Measurements from ENCODE around the gene KCNH1.

- TF ChIP-seq, protein P1, sequence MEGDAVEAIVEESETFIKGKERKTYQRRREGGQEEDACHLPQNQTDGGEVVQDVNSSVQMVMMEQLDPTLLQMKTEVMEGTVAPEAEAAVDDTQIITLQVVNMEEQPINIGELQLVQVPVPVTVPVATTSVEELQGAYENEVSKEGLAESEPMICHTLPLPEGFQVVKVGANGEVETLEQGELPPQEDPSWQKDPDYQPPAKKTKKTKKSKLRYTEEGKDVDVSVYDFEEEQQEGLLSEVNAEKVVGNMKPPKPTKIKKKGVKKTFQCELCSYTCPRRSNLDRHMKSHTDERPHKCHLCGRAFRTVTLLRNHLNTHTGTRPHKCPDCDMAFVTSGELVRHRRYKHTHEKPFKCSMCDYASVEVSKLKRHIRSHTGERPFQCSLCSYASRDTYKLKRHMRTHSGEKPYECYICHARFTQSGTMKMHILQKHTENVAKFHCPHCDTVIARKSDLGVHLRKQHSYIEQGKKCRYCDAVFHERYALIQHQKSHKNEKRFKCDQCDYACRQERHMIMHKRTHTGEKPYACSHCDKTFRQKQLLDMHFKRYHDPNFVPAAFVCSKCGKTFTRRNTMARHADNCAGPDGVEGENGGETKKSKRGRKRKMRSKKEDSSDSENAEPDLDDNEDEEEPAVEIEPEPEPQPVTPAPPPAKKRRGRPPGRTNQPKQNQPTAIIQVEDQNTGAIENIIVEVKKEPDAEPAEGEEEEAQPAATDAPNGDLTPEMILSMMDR (conservative IDR thresholded peaks at IDR 0.05; ENCODE audit: low read depth, low read length) = no peak
- no peak for TF ChIP-seq EZH2 (IDR thresholded peaks at IDR 0.05; ENCODE audit: borderline replicate concordance, low read depth, low read length, poor library complexity, severe bottlenecking)
Measured at GRCh38 chr1:210801501-210801900, 332.4 kb downstream of the KCNH1 start.

All from A673 (cell line).